ENCODE results near the gene TMEM107.

The TMEM107 gene

GRCh38 chr17:8138672-8139371 lies 37.4 kb downstream of the TMEM107 start:
- in situ Hi-C loops (cut with HindIII; ENCODE audit: low sequenced_read_pairs), result no loop called here

GRCh38 chr17:8138374-8138671 lies 37.9 kb downstream of the TMEM107 start:
- in situ Hi-C loops (cut with HindIII; ENCODE audit: low sequenced_read_pairs), result no loop called here

GRCh38 chr17:8137645-8138373 lies 38.4 kb downstream of the TMEM107 start:
- in situ Hi-C loops (cut with HindIII; ENCODE audit: low sequenced_read_pairs), result no loop called here

- in situ Hi-C loops (cut with HindIII; ENCODE audit: low sequenced_read_pairs), result no loop called here
Observed at GRCh38 chr17:8133941-8134340, 42.2 kb downstream of the TMEM107 start.

- in situ Hi-C loops (cut with HindIII; ENCODE audit: low sequenced_read_pairs), result no loop called here
Observed at GRCh38 chr17:8133399-8133798, 42.8 kb downstream of the TMEM107 start.

- in situ Hi-C loops (cut with HindIII; ENCODE audit: low sequenced_read_pairs), result no loop called here
Observed at GRCh38 chr17:8131844-8132441, 44.2 kb downstream of the TMEM107 start.

- in situ Hi-C loops (cut with HindIII; ENCODE audit: low sequenced_read_pairs), result no loop called here
Observed at GRCh38 chr17:8128125-8128784, 47.9 kb downstream of the TMEM107 start.

GRCh38 chr17:8126491-8127066 lies 49.6 kb downstream of the TMEM107 start:
- in situ Hi-C loops (cut with HindIII; ENCODE audit: low sequenced_read_pairs), result no loop called here

GRCh38 chr17:8125947-8126490 lies 50.2 kb downstream of the TMEM107 start:
- in situ Hi-C loops (cut with HindIII; ENCODE audit: low sequenced_read_pairs), result no loop called here

GRCh38 chr17:8125154-8125946 lies 50.8 kb downstream of the TMEM107 start:
- in situ Hi-C loops (cut with HindIII; ENCODE audit: low sequenced_read_pairs), result no loop called here

GRCh38 chr17:8124350-8125153 lies 51.6 kb downstream of the TMEM107 start:
- in situ Hi-C loops (cut with HindIII; ENCODE audit: low sequenced_read_pairs), result loop anchor here (25.0 kb wide), 1 partner anchor 188 kb away; the partner anchor contains the start of gene ARHGEF15

- in situ Hi-C loops (cut with HindIII; ENCODE audit: low sequenced_read_pairs), result loop anchor here (25.0 kb wide), 1 partner anchor 188 kb away; the partner anchor contains the start of gene ARHGEF15
Observed at GRCh38 chr17:8123695-8124349, 52.4 kb downstream of the TMEM107 start, which contains the start of gene HES7. TSS of gene HES7 (minus strand) at chr17:8124106. CDS start at chr17:8124084, 22 bp downstream.

- in situ Hi-C loops (cut with HindIII; ENCODE audit: low sequenced_read_pairs), result loop anchor here (25.0 kb wide), 1 partner anchor 189 kb away; the partner anchor contains the start of gene ARHGEF15
Observed at GRCh38 chr17:8122924-8123694, 53.1 kb downstream of the TMEM107 start.
